GM18520 (cell line): ENCODE data around the gene INAFM1.

ENCODE experiments used
- ATAC-seq: cut with Tn5 transposase; IDR thresholded peaks from one replicate; pipeline ENCODE4 v1.9.1; 2021; ENCODE audit not compliant: unreplicated experiment

Gene INAFM1

GRCh38 chr19:47309038-47309437 is 34.4 kb downstream of the INAFM1 start:
- ATAC-seq, result no peak

- ATAC-seq, result no peak
Observed at GRCh38 chr19:47309608-47310007, 34.9 kb downstream of the INAFM1 start, which contains the start of gene C5AR1. Gene C5AR1 (plus strand): TSS chr19:47309861. CDS start chr19:47309896, 35 bp downstream.

GRCh38 chr19:47310323-47310722 is 35.6 kb downstream of the INAFM1 start:
- no peak for ATAC-seq

DNA sequence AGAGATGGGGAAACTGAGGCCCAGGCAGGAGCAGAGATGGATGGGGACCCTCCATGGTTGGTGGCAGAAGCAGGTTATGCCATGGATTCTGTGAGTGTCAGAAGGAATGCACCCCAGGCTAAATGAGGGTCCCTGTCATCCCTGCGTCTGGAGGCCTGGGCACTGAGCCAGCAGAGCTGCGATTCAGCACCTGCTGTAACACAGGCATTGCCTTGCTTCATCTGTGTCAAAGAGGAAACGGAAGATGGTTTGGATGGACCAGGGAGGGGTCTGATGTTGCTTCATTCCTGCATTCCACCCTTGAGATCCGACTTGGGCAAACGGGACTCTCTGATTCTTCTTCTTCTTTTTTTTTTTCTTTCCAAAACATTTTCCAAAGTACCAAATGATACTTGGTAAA is 36.1 kb downstream of the INAFM1 start:
- ATAC-seq, result no peak

- no peak for ATAC-seq
Observed at GRCh38 chr19:47312366-47313006, 37.8 kb downstream of the INAFM1 start.

- no peak for ATAC-seq
Observed at GRCh38 chr19:47313754-47314295, 39.1 kb downstream of the INAFM1 start.

- no peak for ATAC-seq
Observed at GRCh38 chr19:47315125-47315821, 40.6 kb downstream of the INAFM1 start.

DNA sequence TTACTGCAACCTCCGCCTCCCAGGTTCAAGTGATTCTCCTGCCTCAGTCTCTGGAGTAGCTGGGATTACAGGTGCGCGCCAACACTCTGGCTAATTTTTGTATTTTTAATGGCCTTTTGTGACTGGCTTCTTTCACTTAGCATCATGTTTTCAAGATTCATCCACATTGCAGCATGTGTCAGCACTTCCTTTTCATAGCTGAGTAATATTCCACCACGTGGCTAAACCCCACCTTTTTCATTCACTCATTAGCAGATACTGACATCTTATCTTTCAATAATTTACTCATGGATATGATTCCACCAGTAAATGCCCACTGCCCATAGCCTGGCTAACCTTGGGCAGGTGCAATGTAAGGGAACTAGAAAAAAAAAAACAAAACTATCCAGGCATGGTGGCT is 41.8 kb downstream of the INAFM1 start:
- no peak for ATAC-seq

GRCh38 chr19:47319923-47320871 is 45.5 kb downstream of the INAFM1 start:
- ATAC-seq, result no peak

- ATAC-seq, result no peak
Observed at GRCh38 chr19:47321630-47322029, 46.9 kb downstream of the INAFM1 start.

DNA sequence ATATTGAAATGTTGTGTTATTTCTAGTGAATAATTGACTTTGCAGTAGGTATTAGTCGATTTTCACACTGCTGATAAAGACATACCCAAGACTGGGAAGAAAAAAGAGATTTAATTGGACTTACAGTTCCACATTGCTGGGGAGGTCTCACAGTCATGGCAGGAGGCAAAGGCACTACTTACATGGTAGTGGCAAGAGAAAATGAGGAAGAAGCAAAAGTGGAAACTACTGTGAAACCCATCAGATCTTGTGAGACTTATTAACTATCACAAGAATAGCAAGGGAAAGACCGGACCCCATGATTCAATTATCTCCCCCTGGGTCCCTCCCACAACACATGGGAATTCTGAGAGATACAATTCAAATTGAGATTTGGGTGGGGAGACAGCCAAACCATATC is 47.4 kb downstream of the INAFM1 start:
- ATAC-seq, result no peak

DNA sequence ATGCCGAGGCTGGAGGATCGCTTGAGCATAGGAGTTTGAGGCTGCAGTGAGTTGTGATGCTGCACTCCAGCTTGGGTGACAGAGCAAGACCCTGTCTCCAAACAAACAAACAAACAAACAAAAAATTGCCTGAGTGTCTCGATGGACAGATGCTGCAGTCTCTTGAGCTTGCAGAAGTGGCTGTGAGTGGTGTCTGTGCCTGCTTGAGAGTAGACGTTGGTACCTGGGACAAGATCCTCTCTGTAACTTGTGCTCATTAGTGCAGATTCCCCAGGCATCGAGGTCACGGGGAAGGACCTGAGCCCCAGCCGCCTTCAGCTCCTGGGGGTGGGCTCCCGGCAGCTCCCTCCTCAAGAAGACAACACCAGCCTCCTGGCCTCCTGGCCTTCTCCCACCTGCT is 48.7 kb downstream of the INAFM1 start:
- no peak for ATAC-seq

DNA sequence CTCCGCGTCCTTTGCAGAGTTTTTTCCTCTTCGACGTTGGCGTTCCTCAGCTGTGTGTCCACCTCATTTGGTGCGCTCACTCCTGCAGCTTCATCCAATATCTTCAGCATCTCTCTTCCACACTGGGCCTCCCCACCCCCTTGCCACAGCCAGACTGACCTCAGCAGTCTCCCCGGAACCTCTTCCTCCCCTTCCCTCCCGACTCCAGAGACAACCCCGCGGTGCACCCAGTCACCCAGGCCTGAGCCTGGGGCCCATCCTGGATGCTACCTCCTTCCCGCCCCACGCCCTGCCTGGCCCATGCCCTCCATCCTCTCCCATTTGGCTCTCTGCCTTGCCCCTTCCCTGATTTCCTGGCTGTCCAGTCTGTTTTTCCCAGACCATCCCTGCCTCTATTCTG is 49.2 kb downstream of the INAFM1 start:
- no peak for ATAC-seq

DNA sequence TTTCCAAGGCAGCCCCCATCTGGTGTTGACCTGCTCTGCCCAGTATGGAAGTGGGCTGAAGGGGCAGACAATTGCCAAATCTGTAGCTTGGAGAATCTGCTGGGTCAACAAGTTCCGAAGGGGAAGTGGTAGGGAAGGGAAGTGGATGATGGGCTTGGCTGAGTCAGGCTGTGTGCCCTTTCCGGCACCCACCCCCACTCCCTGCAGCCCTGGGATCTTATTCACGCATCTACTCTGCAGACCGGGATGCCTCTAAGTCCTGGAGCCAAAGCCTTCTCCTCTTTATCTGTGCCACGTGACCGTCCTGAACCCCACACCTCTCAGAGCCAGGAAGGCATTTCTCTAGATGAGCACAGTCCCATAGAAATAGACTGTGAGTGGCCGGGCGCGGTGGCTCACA is 49.8 kb downstream of the INAFM1 start:
- no peak for ATAC-seq
